SK-N-SH (cell line): ENCODE results near the gene UST.

ENCODE experiments used
- CHD2 ChIP-seq: fragments of 150-350 bp; IDR thresholded peaks from 2 replicates; pipeline ENCODE4 v1.6.1; 2018; ENCODE audit warnings: low read length; ENCODE audit not compliant: partially characterized antibody
- MXI1 ChIP-seq: IDR thresholded peaks from 2 replicates; pipeline ENCODE4 v1.6.1; 2012; ENCODE audit warnings: mild to moderate bottlenecking, low read depth, low read length, improper control_type of control experiment
- NFIC ChIP-seq: IDR thresholded peaks from 2 replicates; pipeline ENCODE4 v1.4.0; 2012; ENCODE audit warnings: borderline replicate concordance
- POLR2AphosphoS5 ChIP-seq: IDR thresholded peaks from 2 replicates; pipeline ENCODE4 v1.6.1; 2012; ENCODE audit warnings: low read depth, low read length
- RAD21 ChIP-seq: IDR thresholded peaks from 2 replicates; pipeline ENCODE4 v1.6.1; 2012; ENCODE audit warnings: mild to moderate bottlenecking, low read length
- RXRA ChIP-seq: IDR thresholded peaks from 2 replicates; pipeline ENCODE4 v1.4.0; 2012; ENCODE audit warnings: low read depth, mild to moderate bottlenecking, borderline replicate concordance
- SIN3A ChIP-seq: IDR thresholded peaks from 2 replicates; pipeline ENCODE4 v1.6.1; 2012; ENCODE audit warnings: low read depth, mild to moderate bottlenecking, low read length, moderate library complexity, borderline replicate concordance
- TF ChIP-seq, protein P1 (sequence below): fragments of 200-600 bp; sonication (generic); IDR thresholded peaks from 2 replicates; pipeline ENCODE4 v1.6.1; 2017; ENCODE audit warnings: antibody characterized with exemption, mild to moderate bottlenecking, moderate library complexity
- TF ChIP-seq, protein P2 (sequence below): IDR thresholded peaks from 2 replicates; pipeline ENCODE4 v1.4.0; 2012; ENCODE audit warnings: low read depth, borderline replicate concordance

DNA sequence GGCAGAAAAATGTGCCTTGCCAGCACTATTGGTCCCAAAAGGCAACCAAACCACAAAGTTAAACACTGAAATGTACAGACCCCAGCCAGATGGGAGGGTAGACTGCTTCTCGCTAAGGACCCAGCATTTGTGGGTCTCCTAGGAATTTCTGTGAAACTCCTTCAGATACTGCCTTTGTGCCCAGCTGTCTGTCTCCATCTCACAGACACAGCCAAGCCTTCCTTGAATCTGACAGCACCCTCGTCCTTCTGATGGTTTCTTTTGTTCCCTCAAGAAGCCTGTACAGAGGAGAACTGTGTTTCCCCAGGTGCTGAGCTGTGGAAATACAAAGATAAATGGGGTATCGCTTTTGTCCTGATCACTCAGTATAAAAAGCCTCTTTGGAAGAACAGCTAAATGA is 316.6 kb downstream of the UST start:
- TF ChIP-seq NFIC (no peak), MXI1 (no peak), RXRA (no peak), POLR2AphosphoS5 (no peak), CHD2 (no peak), RAD21 (no peak), SIN3A (no peak)
- TF ChIP-seq, protein P1, sequence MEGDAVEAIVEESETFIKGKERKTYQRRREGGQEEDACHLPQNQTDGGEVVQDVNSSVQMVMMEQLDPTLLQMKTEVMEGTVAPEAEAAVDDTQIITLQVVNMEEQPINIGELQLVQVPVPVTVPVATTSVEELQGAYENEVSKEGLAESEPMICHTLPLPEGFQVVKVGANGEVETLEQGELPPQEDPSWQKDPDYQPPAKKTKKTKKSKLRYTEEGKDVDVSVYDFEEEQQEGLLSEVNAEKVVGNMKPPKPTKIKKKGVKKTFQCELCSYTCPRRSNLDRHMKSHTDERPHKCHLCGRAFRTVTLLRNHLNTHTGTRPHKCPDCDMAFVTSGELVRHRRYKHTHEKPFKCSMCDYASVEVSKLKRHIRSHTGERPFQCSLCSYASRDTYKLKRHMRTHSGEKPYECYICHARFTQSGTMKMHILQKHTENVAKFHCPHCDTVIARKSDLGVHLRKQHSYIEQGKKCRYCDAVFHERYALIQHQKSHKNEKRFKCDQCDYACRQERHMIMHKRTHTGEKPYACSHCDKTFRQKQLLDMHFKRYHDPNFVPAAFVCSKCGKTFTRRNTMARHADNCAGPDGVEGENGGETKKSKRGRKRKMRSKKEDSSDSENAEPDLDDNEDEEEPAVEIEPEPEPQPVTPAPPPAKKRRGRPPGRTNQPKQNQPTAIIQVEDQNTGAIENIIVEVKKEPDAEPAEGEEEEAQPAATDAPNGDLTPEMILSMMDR, result no peak
- TF ChIP-seq, protein P2, sequence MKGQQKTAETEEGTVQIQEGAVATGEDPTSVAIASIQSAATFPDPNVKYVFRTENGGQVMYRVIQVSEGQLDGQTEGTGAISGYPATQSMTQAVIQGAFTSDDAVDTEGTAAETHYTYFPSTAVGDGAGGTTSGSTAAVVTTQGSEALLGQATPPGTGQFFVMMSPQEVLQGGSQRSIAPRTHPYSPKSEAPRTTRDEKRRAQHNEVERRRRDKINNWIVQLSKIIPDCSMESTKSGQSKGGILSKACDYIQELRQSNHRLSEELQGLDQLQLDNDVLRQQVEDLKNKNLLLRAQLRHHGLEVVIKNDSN, result no peak
